Panc1 (cell line): Measurements from ENCODE around the gene CORO2B. TPM values are rescaled to one million over a fixed set of nuclear protein-coding genes. Genes with fewer than 3 reads are reported as not detected.

Experiments used
- ATAC-seq: fragments of 200-7000 bp; cut with Tn5 transposase; 2 replicates; pipeline ENCODE4 v1.9.1; 2020; ENCODE audit warnings: mild to moderate bottlenecking, moderate library complexity
- BruUV-seq: library from RNA; stranded (reverse); fragments of 400-500 nt; replicated peaks from 2 replicates; lab custom pipeline; 2021; lab: Mats Ljungman, UMichigan
- CTCF ChIA-PET: fragments of 300-600 bp; sonication (Branson Sonifier 250); formaldehyde crosslinking; loops from one replicate; lab custom pipeline; 2022; ENCODE audit warnings: antibody characterized with exemption; lab: Charles Lee
- POLR2A ChIA-PET: fragments of 300-600 bp; sonication (Branson Sonifier 250); formaldehyde crosslinking; loops from one replicate; lab custom pipeline; 2022; ENCODE audit warnings: antibody characterized with exemption; lab: Charles Lee
- DNase-seq: peaks from one replicate; pipeline ENCODE4 v3.0.0-alpha.2; 2010; ENCODE audit warnings: low read depth, low spot score
- H3K27ac ChIP-seq: 2 replicates; pipeline ENCODE4 v1.5.1; 2011; ENCODE audit warnings: mild to moderate bottlenecking, low read length, inconsistent platforms
- H3K27me3 ChIP-seq: fragments of 200-500 bp; sonication (Bioruptor generic); 2 replicates; pipeline ENCODE4 v1.6.0; 2014; ENCODE audit warnings: low read length, inconsistent platforms; ENCODE audit not compliant: control insufficient read depth, insufficient read depth
- H3K36me3 ChIP-seq: fragments of 200-500 bp; sonication (Bioruptor generic); 2 replicates; pipeline ENCODE4 v1.5.1; 2014; ENCODE audit warnings: inconsistent platforms, mild to moderate bottlenecking, low read length, moderate library complexity; ENCODE audit not compliant: control insufficient read depth, insufficient read depth
- H3K4me1 ChIP-seq: 2 replicates; pipeline ENCODE4 v1.5.1; 2011; ENCODE audit warnings: inconsistent platforms, mild to moderate bottlenecking, low read length, moderate library complexity; ENCODE audit not compliant: control insufficient read depth, insufficient read depth
- H3K4me3 ChIP-seq, 2 experiments: 2 replicates each; pipeline ENCODE4 v1.5.1; 2011 to 2012; ENCODE audit warnings: low read depth in 2 of 2, low read length in 2 of 2, mild to moderate bottlenecking in 2 of 2, inconsistent platforms in 1 of 2, moderate library complexity in 1 of 2
- H3K9me3 ChIP-seq: fragments of 200-500 bp; sonication (Bioruptor generic); 2 replicates; pipeline ENCODE4 v1.5.1; 2014; ENCODE audit warnings: low read depth, mild to moderate bottlenecking, inconsistent platforms, low read length, moderate library complexity; ENCODE audit not compliant: control insufficient read depth, insufficient read depth
- CTCF ChIP-seq: fragments of 450-650 bp; IDR thresholded peaks from 2 replicates; pipeline ENCODE4 v1.5.1; 2017; ENCODE audit warnings: mild to moderate bottlenecking
- POLR2AphosphoS5 ChIP-seq: IDR thresholded peaks from 2 replicates; pipeline ENCODE4 v1.6.1; 2012; ENCODE audit warnings: mild to moderate bottlenecking, low read depth, low read length, moderate library complexity
- REST ChIP-seq, 2 experiments: IDR thresholded peaks; 2 replicates each; pipeline ENCODE4 v1.6.1; 2011 to 2012; ENCODE audit warnings: low read depth in 2 of 2, control low read depth in 1 of 2, low read length in 1 of 2, mild to moderate bottlenecking in 1 of 2, moderate library complexity in 1 of 2; ENCODE audit not compliant: insufficient read depth in 1 of 2
- SIN3A ChIP-seq: IDR thresholded peaks from 2 replicates; pipeline ENCODE4 v1.6.1; 2012; ENCODE audit warnings: low read depth, mild to moderate bottlenecking, low read length, moderate library complexity, borderline replicate concordance; ENCODE audit not compliant: insufficient read depth
- TCF7L2 ChIP-seq: IDR thresholded peaks from 2 replicates; pipeline ENCODE4 v1.6.1; 2011; ENCODE audit warnings: mild to moderate bottlenecking, low read depth, low read length, inconsistent platforms
- in situ Hi-C: cut with HindIII; loops from 2 replicates; pipeline ENCODE4 v1.10.0; 2016; ENCODE audit warnings: low sequenced_read_pairs, low pct_unique_long_range_greater_than_20kb
- intact Hi-C: fragments of 100-400 bp; cut with micrococcal nuclease; formaldehyde crosslinking; loops from one replicate; pipeline ENCODE4 v1.10.0; 2022; ENCODE audit not compliant: unreplicated experiment
- total RNA-seq: library from RNA; stranded (reverse); gene quantifications from one replicate; pipeline ENCODE4 v1.2.1, GENCODE V29; 2021; ENCODE audit not compliant: unreplicated experiment

Gene CORO2B
- total RNA-seq, 1 experiment from 2014 or later = 0.36 TPM

GRCh38 chr15:68637767-68638404 lies 59.1 kb downstream of the CORO2B start:
- H3K9me3 ChIP-seq = no peaks in the 10 kb centered on the region
- ChIA-PET POLR2A (interaction anchor here (0.5 kb wide), 1 partner anchor 44 kb away, joined by 4 read pairs; no protein-coding TSS in a partner anchor), CTCF (no interaction called here)
- H3K27me3 ChIP-seq = no peaks in the 10 kb centered on the region
- in situ Hi-C loops (no loop called here), intact Hi-C loops (no loop called here)
- no peak overlapping the region for H3K27ac ChIP-seq
- no peak for TF ChIP-seq TCF7L2
- no peak for TF ChIP-seq CTCF
- no peak for TF ChIP-seq POLR2AphosphoS5
- TF ChIP-seq SIN3A = no peak
- TF ChIP-seq REST (IDR thresholded peaks at IDR 0.05; ENCODE audit: insufficient read depth in 1 of 2, low read depth in 2 of 2, low read length in 1 of 2) = no peak
- no peak for ATAC-seq
- DNase-seq = no peak
- no peaks in the 10 kb centered on the region for H3K36me3 ChIP-seq
- H3K4me1 ChIP-seq = no peaks in the 10 kb centered on the region
- H3K4me3 ChIP-seq = no peak overlapping the region
- BruUV-seq = no TSS peak

GRCh38 chr15:68638953-68639515 lies 60.2 kb downstream of the CORO2B start:
- BruUV-seq = no TSS peak
- in situ Hi-C loops = no loop called here
- DNase-seq = no peak
- Histone ChIP-seq H3K27me3 (no peaks in the 10 kb centered on the region), H3K4me1 (no peaks in the 10 kb centered on the region), H3K27ac (no peak overlapping the region), H3K36me3 (no peaks in the 10 kb centered on the region), H3K4me3 (no peak overlapping the region), H3K9me3 (no peaks in the 10 kb centered on the region)
- POLR2A ChIA-PET = no interaction called here
- intact Hi-C loops = no loop called here
- no peak for ATAC-seq
- TF ChIP-seq POLR2AphosphoS5 = no peak
- TF ChIP-seq CTCF = no peak
- no peak for TF ChIP-seq REST (IDR thresholded peaks at IDR 0.05; ENCODE audit: insufficient read depth in 1 of 2, low read depth in 2 of 2, low read length in 1 of 2)
- no peak for TF ChIP-seq SIN3A
- TF ChIP-seq TCF7L2 = no peak
- CTCF ChIA-PET = no interaction called here
